T-cell (primary cell): ENCODE measurements around the gene SLC15A5. TPM values are rescaled to one million over a fixed set of nuclear protein-coding genes. Genes with fewer than 3 reads are reported as not detected.

Experiments
- ATAC-seq, 4 experiments: fragments of 200-7000 bp in 3 of 4; fragments of 150-1000 bp in 1 of 4; cut with Tn5 transposase; replicated peaks in 1 of 4; 1 replicate in 3 of 4; 2 replicates in 1 of 4; pipeline ENCODE4 v1.10.0; 2021; ENCODE audit warnings: moderate library complexity in 3 of 4, mild to moderate bottlenecking in 2 of 4, moderate number of reproducible peaks in 1 of 4
- CTCF ChIA-PET, 2 donors: fragments of 300-600 bp; sonication (Branson Sonifier 250); formaldehyde crosslinking; loops; one replicate each; lab custom pipeline; 2022; ENCODE audit warnings: antibody characterized with exemption in 2 of 2; lab: Charles Lee
- POLR2A ChIA-PET, 2 donors: fragments of 300-600 bp; sonication (Branson Sonifier 250); formaldehyde crosslinking; loops; one replicate each; lab custom pipeline; 2022; ENCODE audit warnings: antibody characterized with exemption in 2 of 2; lab: Charles Lee
- DNase-seq, 35 experiments: peaks; one replicate each; pipeline versions ENCODE4 v3.0.0 to v3.0.0-alpha.2; 2013 to 2023
- H3K27ac ChIP-seq: one replicate; pipeline ENCODE4 v1.5.1; 2013; ENCODE audit warnings: low read length
- H3K27me3 ChIP-seq, 2 experiments: replicated peaks in 1 of 2; 1 replicate in 1 of 2; 2 replicates in 1 of 2; pipeline versions ENCODE4 v1.6.1 to v1.7.0; 2013; ENCODE audit warnings: low read length in 1 of 2, mixed read lengths in 1 of 2; ENCODE audit not compliant: control insufficient read depth in 2 of 2, insufficient read depth in 2 of 2; ENCODE audit errors: extremely low read depth in 1 of 2
- H3K36me3 ChIP-seq, 2 donors: 1 replicate in 1 of 2; 2 replicates in 1 of 2; pipeline versions ENCODE4 v1.6.1 to v1.7.0; 2013; ENCODE audit warnings: low read length in 1 of 2; ENCODE audit not compliant: control insufficient read depth in 2 of 2, insufficient read depth in 1 of 2; ENCODE audit errors: extremely low read depth in 1 of 2
- H3K4me1 ChIP-seq, 2 experiments: 1 replicate in 1 of 2; 2 replicates in 1 of 2; pipeline versions ENCODE4 v1.6.1 to v1.7.0; 2013; ENCODE audit warnings: low read length in 2 of 2, mixed read lengths in 1 of 2; ENCODE audit not compliant: insufficient read depth in 2 of 2, control insufficient read depth in 1 of 2; ENCODE audit errors: extremely low read depth in 1 of 2
- H3K4me3 ChIP-seq, 2 donors: 1 replicate in 1 of 2; 2 replicates in 1 of 2; pipeline versions ENCODE4 v1.5.1 to v1.7.0; 2013; ENCODE audit warnings: mild to moderate bottlenecking in 2 of 2, low read length in 1 of 2, moderate library complexity in 1 of 2; ENCODE audit not compliant: control insufficient read depth in 1 of 2; ENCODE audit errors: extremely low read depth in 1 of 2
- H3K9me3 ChIP-seq: 2 replicates; pipeline ENCODE4 v1.7.0; 2013
- H3K27ac Mint-ChIP-seq, 2 donors: one replicate each; pipeline ENCODE4 v1.8.0; 2020 to 2021; ENCODE audit warnings: mild to moderate bottlenecking in 2 of 2, mixed read lengths in 2 of 2
- H3K27me3 Mint-ChIP-seq, 2 donors: one replicate each; pipeline ENCODE4 v1.8.0; 2021 to 2022; ENCODE audit warnings: mixed read lengths in 2 of 2
- H3K36me3 Mint-ChIP-seq: one replicate; pipeline ENCODE4 v1.8.0; 2021; ENCODE audit warnings: mixed read lengths
- H3K4me1 Mint-ChIP-seq, 3 donors: one replicate each; pipeline ENCODE4 v1.8.0; 2020 to 2022; ENCODE audit warnings: mixed read lengths in 3 of 3, mild to moderate bottlenecking in 1 of 3
- H3K4me3 Mint-ChIP-seq, 3 donors: one replicate each; pipeline ENCODE4 v1.8.0; 2020 to 2022; ENCODE audit warnings: mild to moderate bottlenecking in 3 of 3, mixed read lengths in 3 of 3, moderate library complexity in 3 of 3
- H3K9me3 Mint-ChIP-seq, 3 donors: one replicate each; pipeline ENCODE4 v1.8.0; 2020 to 2022; ENCODE audit warnings: mixed read lengths in 3 of 3
- WGBS: methylation state at CpG from one replicate; pipeline ENCODE4 v1.1.5; 2013; ENCODE audit warnings: missing lambda C conversion rate; ENCODE audit not compliant: insufficient coverage; 5-methylcytosine and 5-hydroxymethylcytosine counted together
- total RNA-seq, 35 experiments: library from RNA in 6 of 35; stranded (reverse) in 6 of 35; fragments of 120-200 nt in 1 of 35; gene quantifications; one replicate each; pipeline versions ENCODE4 v1.2.1 to v1.2.4 and lab custom pipeline; 2013 to 2026

Gene SLC15A5
- total RNA-seq = not detected
- not detected for total RNA-seq (2013)
- 0 reads per million in 29 experiments for total RNA-seq (lab: John Stamatoyannopoulos, UW)

DNA sequence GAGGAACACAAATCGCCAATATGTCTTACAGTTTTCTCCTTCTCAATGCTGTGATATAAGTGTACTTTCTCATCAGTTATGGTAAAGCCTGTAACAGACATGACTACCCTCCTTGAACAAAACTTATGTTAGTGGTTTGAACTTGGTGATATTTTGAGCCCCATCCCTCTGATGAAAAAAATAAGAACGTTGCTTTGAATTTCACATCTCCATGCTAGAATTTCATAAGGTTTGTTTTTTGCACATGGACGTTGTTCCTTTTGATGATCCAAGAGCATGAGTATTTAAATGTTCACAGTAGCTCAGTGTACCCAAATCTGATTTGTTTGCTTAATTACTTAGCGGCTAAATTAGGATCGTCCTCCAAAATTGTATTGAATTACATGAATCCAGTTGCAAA, at the start of gene SLC15A5:
TSS of gene SLC15A5 (minus strand) at position 101 of the 400 bp plus-strand sequence. CDS start at position 101, 0 bp downstream.
- no peaks in the 10 kb centered on the region for H3K4me1 Mint-ChIP-seq
- CTCF ChIA-PET = no interaction called here
- 92% methylated on average over 2 of the region's 5 CpGs for WGBS

GRCh38 chr12:16325426-16325825, 47.9 kb upstream of the SLC15A5 start:
- DNase-seq (no peak), ATAC-seq (no peak)
- H3K9me3 ChIP-seq = no peaks in the 10 kb centered on the region
- no peak overlapping the region for H3K27ac ChIP-seq
- H3K27me3 Mint-ChIP-seq = no peaks in the 10 kb centered on the region
- H3K4me3 ChIP-seq = no peak overlapping the region
- no CpG with 5 or more reads among the region's 3 CpGs for WGBS
- no peaks in the 10 kb centered on the region for H3K4me1 Mint-ChIP-seq
- H3K9me3 Mint-ChIP-seq = peaks cover 17 to 34% (median 24%) of the 10 kb centered on the region in 3 donors
- no peak overlapping the region for H3K27ac Mint-ChIP-seq
- ChIA-PET CTCF (no interaction called here), POLR2A (no interaction called here)
- H3K4me3 Mint-ChIP-seq = no peak overlapping the region
- H3K27me3 ChIP-seq = no peaks in the 10 kb centered on the region
- H3K36me3 Mint-ChIP-seq = no peaks in the 10 kb centered on the region
- H3K36me3 ChIP-seq = no peaks in the 10 kb centered on the region
- no peaks in the 10 kb centered on the region for H3K4me1 ChIP-seq

More for the DNA sequence above, at the start of gene SLC15A5:
- Mint-ChIP-seq H3K9me3 (peaks cover 0 to 6% (median 6%) of the 10 kb centered on the region in 3 donors), H3K4me3 (no peak within 1 kb of the TSS), H3K27me3 (no peaks in the 10 kb centered on the region), H3K36me3 (no peaks in the 10 kb centered on the region), H3K27ac (no peak within 1 kb of the TSS)
- no peaks in the 10 kb centered on the region for H3K36me3 ChIP-seq
- no peak within 1 kb of the TSS for H3K4me3 ChIP-seq
- no peaks in the 10 kb centered on the region for H3K27me3 ChIP-seq
- ATAC-seq = no peak
- no peaks in the 10 kb centered on the region for H3K9me3 ChIP-seq
- H3K4me1 ChIP-seq = no peaks in the 10 kb centered on the region
- POLR2A ChIA-PET = no interaction called here
- no peak for DNase-seq
- H3K27ac ChIP-seq = no peak within 1 kb of the TSS

DNA sequence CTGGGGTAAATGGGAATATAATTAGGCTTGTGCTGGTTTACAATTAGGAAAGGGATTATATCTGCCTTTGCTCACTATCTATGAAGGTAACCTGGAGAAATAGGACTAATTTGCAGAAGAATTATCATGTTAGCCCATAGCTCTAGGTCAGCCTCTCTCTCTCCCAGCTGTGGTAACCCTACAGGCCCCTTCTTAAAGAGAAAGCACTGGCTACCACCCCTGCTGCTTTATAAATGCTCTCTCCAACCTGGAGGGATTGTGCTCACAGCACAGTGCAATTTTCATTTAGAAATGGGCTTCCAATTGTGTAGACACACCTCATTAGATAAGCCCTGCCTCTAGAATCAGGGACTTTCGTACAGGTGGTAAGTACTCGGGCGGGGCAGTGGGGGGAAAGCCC, 47.3 kb upstream of the SLC15A5 start:
- H3K4me1 ChIP-seq = no peaks in the 10 kb centered on the region
- ChIA-PET POLR2A (no interaction called here), CTCF (no interaction called here)
- Mint-ChIP-seq H3K4me3 (no peak overlapping the region), H3K9me3 (peaks cover 17 to 36% (median 25%) of the 10 kb centered on the region in 3 donors), H3K27me3 (no peaks in the 10 kb centered on the region), H3K4me1 (no peaks in the 10 kb centered on the region), H3K36me3 (no peaks in the 10 kb centered on the region), H3K27ac (no peak overlapping the region)
- H3K4me3 ChIP-seq = no peak overlapping the region
- H3K27ac ChIP-seq = no peak overlapping the region
- no peaks in the 10 kb centered on the region for H3K27me3 ChIP-seq
- no peaks in the 10 kb centered on the region for H3K36me3 ChIP-seq
- no peaks in the 10 kb centered on the region for H3K9me3 ChIP-seq
- ATAC-seq (no peak), DNase-seq (no peak)
- no CpG with 5 or more reads among the region's 3 CpGs for WGBS

- Histone ChIP-seq H3K9me3 (no peaks in the 10 kb centered on the region), H3K27ac (no peak overlapping the region), H3K4me3 (no peak overlapping the region), H3K36me3 (no peaks in the 10 kb centered on the region), H3K27me3 (no peaks in the 10 kb centered on the region), H3K4me1 (no peaks in the 10 kb centered on the region)
- H3K4me1 Mint-ChIP-seq = no peaks in the 10 kb centered on the region
- H3K27ac Mint-ChIP-seq = no peak overlapping the region
- POLR2A ChIA-PET = no interaction called here
- no CpG with 5 or more reads among the region's 5 CpGs for WGBS
- CTCF ChIA-PET = no interaction called here
- no peak overlapping the region for H3K4me3 Mint-ChIP-seq
- ATAC-seq (no peak), DNase-seq (no peak)
- peaks cover 17 to 37% (median 27%) of the 10 kb centered on the region in 3 donors for H3K9me3 Mint-ChIP-seq
- H3K36me3 Mint-ChIP-seq = no peaks in the 10 kb centered on the region
- no peaks in the 10 kb centered on the region for H3K27me3 Mint-ChIP-seq
Measured at GRCh38 chr12:16324272-16324671, 46.8 kb upstream of the SLC15A5 start.

- WGBS = no CpG with 5 or more reads among the region's 2 CpGs
- no peak overlapping the region for H3K4me3 Mint-ChIP-seq
- DNase-seq = no peak
- Histone ChIP-seq H3K36me3 (no peaks in the 10 kb centered on the region), H3K27me3 (no peaks in the 10 kb centered on the region), H3K27ac (no peak overlapping the region), H3K4me1 (no peaks in the 10 kb centered on the region), H3K4me3 (no peak overlapping the region), H3K9me3 (no peaks in the 10 kb centered on the region)
- no peaks in the 10 kb centered on the region for H3K36me3 Mint-ChIP-seq
- no peaks in the 10 kb centered on the region for H3K27me3 Mint-ChIP-seq
- ATAC-seq = no peak
- ChIA-PET POLR2A (no interaction called here), CTCF (no interaction called here)
- H3K4me1 Mint-ChIP-seq = no peaks in the 10 kb centered on the region
- no peak overlapping the region for H3K27ac Mint-ChIP-seq
- peaks cover 16 to 37% (median 30%) of the 10 kb centered on the region in 3 donors for H3K9me3 Mint-ChIP-seq
Measured at GRCh38 chr12:16323638-16324037, 46.2 kb upstream of the SLC15A5 start.

DNA sequence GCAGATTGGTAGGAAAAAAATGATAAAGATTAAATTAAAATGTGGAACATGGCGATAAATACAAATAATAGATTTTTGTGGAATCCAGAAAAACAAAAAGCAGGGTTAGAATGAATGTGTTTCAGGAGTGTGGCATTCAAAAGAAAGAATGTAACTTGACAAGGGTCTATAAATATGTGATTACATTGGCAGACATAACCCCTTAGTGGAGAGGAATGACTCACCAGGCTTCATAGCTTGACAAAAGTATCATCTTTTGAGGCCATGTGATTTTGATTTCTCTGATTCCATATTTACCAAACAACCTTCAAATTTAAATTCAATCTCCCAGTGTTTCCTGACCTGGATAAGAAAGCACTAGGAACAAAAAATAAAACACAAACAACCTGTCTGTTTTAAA, 45.5 kb upstream of the SLC15A5 start:
- 33% methylated on average over 1 of the region's 1 CpG for WGBS

GRCh38 chr12:16310934-16311333, 33.4 kb upstream of the SLC15A5 start:
- Histone ChIP-seq H3K27ac (no peak overlapping the region), H3K9me3 (no peaks in the 10 kb centered on the region), H3K36me3 (no peaks in the 10 kb centered on the region), H3K27me3 (no peaks in the 10 kb centered on the region), H3K4me3 (no peak overlapping the region), H3K4me1 (no peaks in the 10 kb centered on the region)
- H3K27ac Mint-ChIP-seq = no peak overlapping the region
- no peaks in the 10 kb centered on the region for H3K27me3 Mint-ChIP-seq
- peaks cover 8 to 37% (median 27%) of the 10 kb centered on the region in 3 donors for H3K9me3 Mint-ChIP-seq
- H3K4me3 Mint-ChIP-seq = no peak overlapping the region
- WGBS = no CpG with 5 or more reads among the region's 1 CpG
- H3K36me3 Mint-ChIP-seq = no peaks in the 10 kb centered on the region
- ATAC-seq (no peak), DNase-seq (no peak)
- POLR2A ChIA-PET = no interaction called here
- no peaks in the 10 kb centered on the region for H3K4me1 Mint-ChIP-seq
- CTCF ChIA-PET = no interaction called here

More for the DNA sequence above, 45.5 kb upstream of the SLC15A5 start:
- H3K36me3 ChIP-seq = no peaks in the 10 kb centered on the region
- no peak overlapping the region for H3K27ac Mint-ChIP-seq
- H3K27ac ChIP-seq = no peak overlapping the region
- no peaks in the 10 kb centered on the region for H3K9me3 ChIP-seq
- H3K9me3 Mint-ChIP-seq = peaks cover 9 to 31% (median 23%) of the 10 kb centered on the region in 3 donors
- H3K27me3 Mint-ChIP-seq = no peaks in the 10 kb centered on the region
- H3K4me1 ChIP-seq = no peaks in the 10 kb centered on the region
- POLR2A ChIA-PET = no interaction called here
- ATAC-seq (no peak), DNase-seq (no peak)
- no peak overlapping the region for H3K4me3 Mint-ChIP-seq
- H3K4me3 ChIP-seq = no peak overlapping the region
- H3K4me1 Mint-ChIP-seq = no peaks in the 10 kb centered on the region
- CTCF ChIA-PET = no interaction called here
- no peaks in the 10 kb centered on the region for H3K27me3 ChIP-seq
- H3K36me3 Mint-ChIP-seq = no peaks in the 10 kb centered on the region
